Right lobe of liver (tissue), 6 donors: Measurements from ENCODE around the gene MBNL2. TPM values are rescaled to one million over a fixed set of nuclear protein-coding genes. Genes with fewer than 3 reads are reported as not detected.

Experiments used
- ATAC-seq, 4 donors: fragments of 200-7000 bp; cut with Tn5 transposase; one replicate each; pipeline ENCODE4 v1.9.1; 2020; ENCODE audit warnings: mild to moderate bottlenecking in 4 of 4, moderate library complexity in 4 of 4
- DNase-seq, 3 donors: peaks; one replicate each; pipeline ENCODE4 v3.0.0-alpha.2; 2020
- H3K27ac ChIP-seq, 3 donors: fragments of 200-600 bp; one replicate each; pipeline ENCODE4 v1.8.0; 2022
- H3K27me3 ChIP-seq, 2 donors: fragments of 200-600 bp; one replicate each; pipeline ENCODE4 v1.8.0; 2022
- H3K36me3 ChIP-seq, 4 donors: fragments of 200-600 bp; sonication (generic) in 1 of 4; one replicate each; pipeline versions ENCODE4 v1.5.1 to v1.8.0; 2017 to 2022; ENCODE audit warnings: control low read depth in 1 of 4
- H3K4me1 ChIP-seq, 4 donors: fragments of 200-600 bp; sonication (generic) in 1 of 4; one replicate each; pipeline versions ENCODE4 v1.5.1 to v1.8.0; 2017 to 2022; ENCODE audit warnings: control low read depth in 1 of 4
- H3K4me3 ChIP-seq, 3 donors: fragments of 200-600 bp; one replicate each; pipeline ENCODE4 v1.8.0; 2022
- H3K9me3 ChIP-seq, 4 donors: fragments of 200-600 bp; sonication (generic) in 1 of 4; one replicate each; pipeline versions ENCODE4 v1.5.1 to v1.8.0; 2017 to 2022; ENCODE audit warnings: control low read depth in 1 of 4
- CTCF ChIP-seq, 4 donors: fragments of 200-600 bp in 3 of 4; fragments of 450-650 bp in 1 of 4; IDR thresholded peaks; one replicate each; pipeline versions ENCODE4 v1.5.1 to v1.8.0; 2016 to 2022; ENCODE audit warnings: antibody characterized with exemption in 4 of 4, mild to moderate bottlenecking in 2 of 4
- POLR2A ChIP-seq: fragments of 450-650 bp; IDR thresholded peaks from one replicate; pipeline ENCODE4 v1.6.1; 2017; ENCODE audit warnings: antibody characterized with exemption, mild to moderate bottlenecking
- WGBS: methylation state at CpG from one replicate; pipeline ENCODE4 v1.1.6; 2018; ENCODE audit warnings: low coverage, low lambda C conversion rate; ENCODE audit not compliant: insufficient coverage; ENCODE audit errors: missing lambda C conversion rate; 5-methylcytosine and 5-hydroxymethylcytosine counted together
- intact Hi-C, 2 donors: fragments of 100-400 bp; cut with DNase I; formaldehyde crosslinking; loops; one replicate each; pipeline versions ENCODE4 v1.11.2 to v1.14.1; 2022
- total RNA-seq, 6 experiments: library from RNA; depleted of rRNA in 2 of 6; stranded (reverse); fragments of >200 nt in 2 of 6; fragmentation: NEBNext Ultra II Directional in 3 of 6; extraction: Animal tissue kit (Norgen Biotek cat#: 25700) in 3 of 6; gene quantifications; one replicate each; pipeline versions ENCODE4 v1.1.0 to v1.2.4, GENCODE V29; 2016 to 2023
- donor health status: DM: no; HTN: yes; CAD: no.
- donor health status: DM: no; HTN: no; CAD: no.
- donor health status: DM: no; HTN: no; CAD: no.
- donor health status: DM: no; HTN: yes; CAD: no.
- donor health status: DM: no; HTN: yes; CAD: no.

The MBNL2 gene
- total RNA-seq, 6 experiments from 2014 or later: 30.3 to 135 (median 81.5) TPM

- TF ChIP-seq POLR2A (no peak), CTCF (IDR thresholded peaks at IDR 0.05) (no peak)
- no peak for DNase-seq
- Histone ChIP-seq H3K9me3 (no peaks in the 10 kb centered on the region), H3K4me1 (peaks cover 0 to 11% (median 1%) of the 10 kb centered on the region in 4 donors), H3K36me3 (no peaks in the 10 kb centered on the region), H3K27me3 (no peaks in the 10 kb centered on the region), H3K4me3 (no peak overlapping the region), H3K27ac (no peak overlapping the region)
- ATAC-seq: no peak
- intact Hi-C loops: no loop called here
- WGBS: 83% methylated on average over 4 of the region's 4 CpGs
These were observed 208.2 kb downstream of the MBNL2 start for GRCh38 chr13:97430296-97430695.

- peaks cover 0 to 12% (median 1%) of the 10 kb centered on the region in 4 donors for H3K4me1 ChIP-seq
- H3K4me3 ChIP-seq: no peak overlapping the region
- DNase-seq: no peak
- 84% methylated on average over 4 of the region's 4 CpGs for WGBS
- intact Hi-C loops: no loop called here
- H3K27ac ChIP-seq: no peak overlapping the region
- no peaks in the 10 kb centered on the region for H3K36me3 ChIP-seq
- no peaks in the 10 kb centered on the region for H3K27me3 ChIP-seq
- no peaks in the 10 kb centered on the region for H3K9me3 ChIP-seq
- TF ChIP-seq CTCF (IDR thresholded peaks at IDR 0.05) (no peak), POLR2A (no peak)
- ATAC-seq: no peak
These were observed 209.1 kb downstream of the MBNL2 start for GRCh38 chr13:97431171-97431764.

- TF ChIP-seq CTCF (IDR thresholded peaks at IDR 0.05): no peak
- peak; percentile 27 for TF ChIP-seq POLR2A
- no peak for ATAC-seq
- H3K4me1 ChIP-seq: peaks cover 0 to 12% (median 1%) of the 10 kb centered on the region in 4 donors
- H3K36me3 ChIP-seq: no peaks in the 10 kb centered on the region
- H3K4me3 ChIP-seq: peak overlapping the region; percentile 59 to 88 (median 62)
- DNase-seq: no peak
- H3K27me3 ChIP-seq: no peaks in the 10 kb centered on the region
- 18% methylated on average over 19 of the region's 19 CpGs for WGBS
- intact Hi-C loops: no loop called here
- no peaks in the 10 kb centered on the region for H3K9me3 ChIP-seq
- peak overlapping the region in 2 of 3 donors; percentile 49 to 89 for H3K27ac ChIP-seq
These were observed 210.2 kb downstream of the MBNL2 start for GRCh38 chr13:97432232-97432916.

GRCh38 chr13:97432917-97433726, 211.0 kb downstream of the MBNL2 start:
- H3K4me3 ChIP-seq: peak overlapping the region; percentile 59 to 88 (median 62)
- WGBS: under 1% methylated on average over 22 of the region's 50 CpGs

More at GRCh38 chr13:97432917-97433726, 211.0 kb downstream of the MBNL2 start:
- Histone ChIP-seq H3K36me3 (no peaks in the 10 kb centered on the region), H3K9me3 (no peaks in the 10 kb centered on the region), H3K4me1 (peaks cover 0 to 12% (median 1%) of the 10 kb centered on the region in 4 donors), H3K27me3 (no peaks in the 10 kb centered on the region), H3K27ac (peak overlapping the region; percentile 89 to 99 (median 99))
- intact Hi-C loops: no loop called here
- DNase-seq (peak; percentile 97 to 98 (median 98)), ATAC-seq (peak; percentile 88 to 93 (median 89))
- TF ChIP-seq CTCF (IDR thresholded peaks at IDR 0.05) (peak in 1 of 4 donors; percentile 8), POLR2A (no peak)
